ENCODE results near the gene VPS8. TPM values are rescaled to one million over a fixed set of nuclear protein-coding genes. Genes with fewer than 3 reads are reported as not detected.

Gene VPS8
- total RNA-seq, 1 donor from 2014 or later: 48.2 TPM

DNA sequence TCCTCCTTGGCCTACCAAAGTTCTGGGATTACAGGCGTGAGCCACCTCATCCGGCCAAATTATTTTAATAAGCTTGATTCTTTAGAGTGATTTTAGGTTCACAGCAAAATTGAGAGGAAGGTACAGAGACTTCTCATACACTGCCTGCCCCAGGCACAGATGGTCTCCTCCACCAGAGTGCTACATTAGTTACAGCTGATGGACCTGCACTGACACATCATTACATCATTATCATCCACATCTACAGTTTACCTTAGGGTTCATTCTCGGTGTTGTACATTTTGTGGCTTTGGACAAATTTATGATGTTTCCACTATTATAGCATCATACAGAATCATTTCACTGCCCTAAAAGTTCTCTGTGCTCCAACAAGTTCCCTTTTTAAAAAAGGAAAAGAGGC is 4.4 kb upstream of the VPS8 start:
- DNase-seq (ENCODE audit: extremely low read depth, low read depth, low spot score): no peak

- no peak for DNase-seq (ENCODE audit: extremely low read depth, low read depth, low spot score)
These were observed 3.9 kb upstream of the VPS8 start for GRCh38 chr3:184808021-184808420.

- no peak for DNase-seq (ENCODE audit: extremely low read depth, low read depth, low spot score)
These were observed 1.8 kb upstream of the VPS8 start for GRCh38 chr3:184810146-184810545.

DNA sequence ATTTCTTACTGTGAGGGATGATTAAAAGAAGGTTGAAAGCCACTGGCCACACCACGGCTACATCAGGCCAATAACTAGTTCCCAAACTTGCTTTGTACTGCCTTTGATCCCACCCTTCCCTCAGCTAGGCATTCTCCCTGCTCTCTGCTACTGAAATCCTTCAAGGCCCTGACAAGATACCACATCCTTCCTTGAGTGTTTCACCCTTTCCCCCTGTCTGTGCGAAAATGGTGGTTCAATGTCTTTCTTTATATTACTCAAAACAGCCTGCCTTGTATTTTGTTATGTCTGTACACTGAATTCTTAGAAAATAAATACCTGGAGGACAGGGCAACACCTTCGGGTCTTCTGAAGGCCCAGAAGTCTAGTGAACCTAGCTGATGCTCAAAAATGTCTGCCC is 932 bp upstream of the VPS8 start:
- no peak for DNase-seq (ENCODE audit: extremely low read depth, low read depth, low spot score)

- DNase-seq (ENCODE audit: extremely low read depth, low read depth, low spot score): no peak
These were observed 335 bp upstream of the VPS8 start for GRCh38 chr3:184811663-184811998.

DNA sequence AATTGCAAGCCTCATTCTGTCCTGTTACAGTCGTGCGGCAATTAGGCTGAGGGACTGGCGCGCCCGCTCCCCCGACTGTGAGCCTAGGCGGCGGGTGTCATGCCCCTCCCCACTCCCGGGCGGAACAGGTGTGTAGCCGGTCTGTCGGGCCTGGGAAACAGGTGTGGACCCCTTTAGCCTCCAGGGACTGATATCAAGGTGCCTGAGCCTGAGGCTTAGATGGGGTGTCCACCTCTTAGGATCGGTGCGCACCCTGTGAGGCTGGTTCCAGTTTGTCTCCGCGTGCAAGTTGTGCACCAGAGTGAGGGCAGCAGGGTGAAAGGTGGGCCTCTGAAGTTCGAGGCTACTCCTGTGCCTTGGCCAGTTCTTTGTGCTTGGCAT is 686 bp downstream of the VPS8 start:
- no peak for DNase-seq (ENCODE audit: extremely low read depth, low read depth, low spot score)

DNA sequence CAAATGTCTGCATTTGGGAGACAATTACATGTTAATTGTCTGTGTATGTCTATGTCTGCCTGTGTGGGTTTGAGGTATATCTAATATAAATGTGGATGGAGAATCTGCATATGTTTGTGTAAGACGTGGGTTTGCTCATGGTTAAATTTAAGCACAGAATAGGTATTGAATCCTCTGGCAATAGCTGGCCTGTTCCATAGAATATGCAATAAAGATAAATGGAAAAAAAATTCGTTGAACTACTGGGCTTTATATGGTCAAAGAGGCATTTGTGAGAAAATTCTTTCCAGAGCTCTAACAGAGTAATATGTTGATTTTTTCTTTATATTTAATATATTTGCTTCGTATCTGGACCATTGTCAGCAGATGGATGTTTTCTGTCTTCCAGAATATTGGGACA is 1.4 kb downstream of the VPS8 start:
- no peak for DNase-seq (ENCODE audit: extremely low read depth, low read depth, low spot score)

DNA sequence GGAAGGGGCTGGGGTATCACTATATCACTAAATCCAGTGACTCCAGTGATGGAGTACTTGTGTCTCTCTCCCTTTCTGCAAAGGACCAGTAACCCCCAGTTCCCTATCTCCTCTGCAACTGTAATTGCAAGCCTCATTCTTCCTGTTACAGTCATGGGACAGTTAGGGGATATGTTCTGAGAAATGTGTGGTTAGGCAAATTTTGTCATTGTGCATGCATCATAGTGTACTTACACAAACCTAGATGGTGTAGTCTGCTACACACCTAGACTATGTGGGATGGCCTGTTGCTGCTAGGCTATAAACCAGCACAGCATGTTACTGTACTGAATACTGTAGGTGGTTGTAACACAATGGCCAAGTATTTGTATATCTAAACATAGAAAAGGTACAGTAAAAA is 2.2 kb downstream of the VPS8 start:
- DNase-seq (ENCODE audit: extremely low read depth, low read depth, low spot score): no peak

GRCh38 chr3:184815046-184815930 is 3.3 kb downstream of the VPS8 start:
- no peak for DNase-seq (ENCODE audit: extremely low read depth, low read depth, low spot score)

DNA sequence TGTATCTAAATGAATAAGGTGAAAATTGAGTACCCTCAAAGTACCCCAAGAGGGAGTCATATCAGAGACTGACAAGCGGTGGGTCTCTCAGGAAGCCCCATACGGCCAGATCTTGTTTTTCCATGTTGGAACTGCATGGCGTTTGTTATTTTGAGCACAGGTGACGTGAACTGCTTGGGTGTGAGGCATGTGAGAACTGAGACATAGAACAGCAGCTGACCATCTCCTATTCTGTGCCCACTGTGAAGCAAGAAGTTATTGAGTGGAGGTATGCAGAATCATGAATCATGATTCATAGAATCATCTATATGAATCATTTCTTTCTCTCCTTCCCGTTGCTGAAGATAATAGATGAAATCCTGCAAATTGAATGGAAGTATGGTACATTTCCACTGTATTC is 4.6 kb downstream of the VPS8 start:
- no peak for DNase-seq (ENCODE audit: extremely low read depth, low read depth, low spot score)

- no peak for DNase-seq (ENCODE audit: extremely low read depth, low read depth, low spot score)
These were observed 8.6 kb downstream of the VPS8 start for GRCh38 chr3:184820525-184820924.

GRCh38 chr3:184821034-184821433 is 9.1 kb downstream of the VPS8 start:
- DNase-seq (ENCODE audit: extremely low read depth, low read depth, low spot score): no peak

- no peak for DNase-seq (ENCODE audit: extremely low read depth, low read depth, low spot score)
These were observed 10.1 kb downstream of the VPS8 start for GRCh38 chr3:184822081-184822480.

DNA sequence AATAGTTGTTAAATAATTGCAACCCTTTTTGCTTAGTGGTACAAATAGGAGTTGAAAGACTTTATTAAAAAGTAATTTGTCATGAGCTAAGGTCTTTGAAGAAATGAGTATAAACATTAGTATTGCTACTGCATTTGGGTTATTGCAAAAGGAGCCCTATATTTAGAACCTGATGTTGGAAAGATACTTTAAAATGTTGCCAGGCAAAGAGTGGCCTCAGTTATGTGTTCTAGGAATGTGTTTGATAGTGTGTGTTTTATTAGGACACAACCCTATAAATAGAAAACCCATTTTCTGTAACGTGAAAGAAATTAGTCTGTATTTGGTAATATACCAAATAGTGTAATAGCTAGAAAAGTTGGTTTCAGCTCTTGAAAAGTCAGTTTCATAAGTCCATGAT is 10.7 kb downstream of the VPS8 start:
- no peak for DNase-seq (ENCODE audit: extremely low read depth, low read depth, low spot score)

DNA sequence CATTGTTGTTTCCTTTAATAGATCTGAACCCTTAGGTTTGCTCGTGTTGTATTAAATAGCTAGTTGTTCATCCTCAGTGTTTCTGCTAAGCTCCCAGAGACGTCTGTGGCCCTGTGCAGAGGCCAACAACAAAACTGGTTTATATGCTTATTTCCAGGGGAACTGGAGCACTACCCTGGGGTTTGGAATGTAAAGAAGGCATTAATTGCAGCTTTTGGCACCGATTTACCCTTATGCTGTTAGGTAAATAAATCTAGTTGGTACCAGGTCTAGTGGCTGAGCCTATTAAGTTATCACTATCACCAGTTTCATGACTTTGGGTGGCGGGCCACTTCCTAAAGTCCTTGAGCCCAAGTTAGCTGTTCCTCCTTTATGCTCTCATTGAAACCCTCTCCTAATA is 12.0 kb downstream of the VPS8 start:
- no peak for DNase-seq (ENCODE audit: extremely low read depth, low read depth, low spot score)

GRCh38 chr3:184825121-184825820 is 13.3 kb downstream of the VPS8 start:
- DNase-seq (ENCODE audit: extremely low read depth, low read depth, low spot score): no peak

DNA sequence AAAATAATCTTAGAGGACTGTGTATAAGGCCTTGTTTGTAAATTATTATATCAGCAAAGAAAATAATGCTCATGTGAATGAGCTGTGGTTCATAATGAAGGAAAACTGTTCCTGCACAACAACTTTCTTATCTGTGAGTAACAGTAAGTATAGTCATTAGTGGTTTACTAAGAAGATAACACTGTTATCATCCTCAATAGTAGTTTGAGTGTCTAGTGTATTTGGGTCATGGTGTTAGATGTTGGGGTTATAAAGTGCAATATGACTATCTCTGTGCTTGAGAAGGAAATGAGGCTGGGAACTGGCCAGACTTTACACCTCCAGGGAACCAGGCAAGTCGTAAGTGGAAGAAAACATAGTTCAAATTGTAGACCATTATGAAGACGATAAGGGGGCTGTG is 15.6 kb downstream of the VPS8 start:
- DNase-seq (ENCODE audit: extremely low read depth, low read depth, low spot score): no peak

- no peak for DNase-seq (ENCODE audit: extremely low read depth, low read depth, low spot score)
These were observed 20.1 kb downstream of the VPS8 start for GRCh38 chr3:184832044-184832443.

DNA sequence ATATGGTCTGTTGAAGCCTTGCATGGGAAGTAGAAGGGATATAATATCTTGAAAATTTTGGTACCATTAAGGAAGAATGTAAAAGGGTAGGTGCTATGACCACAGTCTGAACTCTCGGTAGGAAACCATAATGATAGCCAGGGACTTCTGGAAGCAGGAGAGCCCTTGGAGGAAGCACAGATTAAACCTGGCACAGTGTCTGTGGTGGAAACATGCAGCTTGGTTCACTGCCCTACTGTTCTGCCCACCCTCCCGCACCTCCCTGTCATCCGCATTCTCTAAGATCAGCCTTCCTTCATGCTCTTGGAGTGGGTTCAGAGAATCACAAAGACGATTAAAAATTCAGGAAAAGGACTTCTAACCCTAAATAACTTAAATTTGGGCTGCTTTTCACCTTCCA is 20.9 kb downstream of the VPS8 start:
- no peak for DNase-seq (ENCODE audit: extremely low read depth, low read depth, low spot score)

GRCh38 chr3:184836090-184836822 is 24.3 kb downstream of the VPS8 start:
- DNase-seq (ENCODE audit: extremely low read depth, low read depth, low spot score): no peak

GRCh38 chr3:184842433-184842832 is 30.5 kb downstream of the VPS8 start:
- DNase-seq (ENCODE audit: extremely low read depth, low read depth, low spot score): no peak

DNA sequence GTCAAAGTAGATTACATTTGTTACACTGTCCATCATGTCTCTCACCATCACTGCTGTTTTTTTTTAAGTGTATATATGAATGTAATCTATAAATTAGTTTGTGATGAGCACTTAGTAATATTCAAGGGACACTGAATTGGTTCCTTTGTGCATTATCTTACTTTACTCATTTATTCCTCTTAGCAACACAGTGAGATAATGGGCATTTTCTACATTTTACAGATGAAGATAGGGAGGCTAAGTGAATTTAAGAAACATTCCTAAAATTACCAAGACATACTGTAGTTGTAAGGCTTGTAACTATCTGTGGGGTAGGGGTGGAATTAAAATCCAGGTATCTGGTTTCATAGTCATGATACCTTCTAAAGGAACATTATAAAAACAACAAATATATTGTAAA is 33.9 kb downstream of the VPS8 start:
- DNase-seq (ENCODE audit: extremely low read depth, low read depth, low spot score): no peak
